ENCODE results near the gene STX1B. TPM values are rescaled to one million over a fixed set of nuclear protein-coding genes. Genes with fewer than 3 reads are reported as not detected.

STX1B gene
- polyA plus RNA-seq, 1 experiment, result 4.2 TPM

DNA sequence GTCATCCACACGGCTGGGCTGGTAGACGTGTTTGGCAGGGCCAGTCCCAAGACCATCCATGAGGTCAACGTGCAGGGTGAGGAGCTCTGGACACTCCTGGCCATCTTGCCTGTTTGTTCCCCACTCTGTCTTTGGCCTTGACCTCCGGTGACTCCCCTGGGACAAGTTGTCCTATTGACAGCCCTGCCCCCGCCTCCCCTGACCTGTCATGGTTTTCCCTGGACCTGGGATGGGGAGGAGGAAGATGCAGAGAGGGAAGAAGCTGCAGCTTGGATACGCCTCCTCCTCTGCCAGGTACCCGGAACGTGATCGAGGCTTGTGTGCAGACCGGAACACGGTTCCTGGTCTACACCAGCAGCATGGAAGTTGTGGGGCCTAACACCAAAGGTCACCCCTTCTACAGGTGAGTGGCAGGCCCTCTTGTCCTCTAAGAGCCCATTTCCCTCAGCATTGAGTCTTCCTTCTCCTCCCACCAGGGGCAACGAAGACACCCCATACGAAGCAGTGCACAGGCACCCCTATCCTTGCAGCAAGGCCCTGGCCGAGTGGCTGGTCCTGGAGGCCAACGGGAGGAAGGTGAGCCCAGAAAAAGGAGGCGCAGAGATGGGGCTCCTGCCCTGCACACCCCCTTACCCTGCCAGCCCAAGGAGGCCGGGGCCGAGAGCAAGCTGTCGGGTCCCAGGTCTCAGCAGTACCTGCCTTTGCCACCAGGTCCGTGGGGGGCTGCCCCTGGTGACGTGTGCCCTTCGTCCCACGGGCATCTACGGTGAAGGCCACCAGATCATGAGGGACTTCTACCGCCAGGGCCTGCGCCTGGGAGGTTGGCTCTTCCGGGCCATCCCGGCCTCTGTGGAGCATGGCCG lies 24.1 kb downstream of the STX1B start:
- Histone ChIP-seq H3K27ac (ENCODE audit: low read depth, low read length) (no peak overlapping the region), H3K27me3 (ENCODE audit: control insufficient read depth, insufficient read depth, low read length) (no peaks in the 10 kb centered on the region), H3K4me3 (ENCODE audit: low read depth, low read length) (no peak overlapping the region), H3K9me3 (ENCODE audit: control insufficient read depth, insufficient read depth, low read length) (no peaks in the 10 kb centered on the region; the same call in 1 of the 2 replicates)
- POLR2A ChIA-PET, result interaction anchor here (0.6 to 2.0 kb wide), 5 partner anchors 88 to 459 kb away, joined by 4 to 11 read pairs (median 6); partner anchors contain the start of genes FUS, KAT8, ZNF646 and ZNF668
- CTCF ChIA-PET, result interaction anchor here (0.5 to 3.4 kb wide), 6 partner anchors 7 to 886 kb away, joined by 4 to 32 read pairs (median 8); no protein-coding TSS in a partner anchor
- TF ChIP-seq, protein P1, sequence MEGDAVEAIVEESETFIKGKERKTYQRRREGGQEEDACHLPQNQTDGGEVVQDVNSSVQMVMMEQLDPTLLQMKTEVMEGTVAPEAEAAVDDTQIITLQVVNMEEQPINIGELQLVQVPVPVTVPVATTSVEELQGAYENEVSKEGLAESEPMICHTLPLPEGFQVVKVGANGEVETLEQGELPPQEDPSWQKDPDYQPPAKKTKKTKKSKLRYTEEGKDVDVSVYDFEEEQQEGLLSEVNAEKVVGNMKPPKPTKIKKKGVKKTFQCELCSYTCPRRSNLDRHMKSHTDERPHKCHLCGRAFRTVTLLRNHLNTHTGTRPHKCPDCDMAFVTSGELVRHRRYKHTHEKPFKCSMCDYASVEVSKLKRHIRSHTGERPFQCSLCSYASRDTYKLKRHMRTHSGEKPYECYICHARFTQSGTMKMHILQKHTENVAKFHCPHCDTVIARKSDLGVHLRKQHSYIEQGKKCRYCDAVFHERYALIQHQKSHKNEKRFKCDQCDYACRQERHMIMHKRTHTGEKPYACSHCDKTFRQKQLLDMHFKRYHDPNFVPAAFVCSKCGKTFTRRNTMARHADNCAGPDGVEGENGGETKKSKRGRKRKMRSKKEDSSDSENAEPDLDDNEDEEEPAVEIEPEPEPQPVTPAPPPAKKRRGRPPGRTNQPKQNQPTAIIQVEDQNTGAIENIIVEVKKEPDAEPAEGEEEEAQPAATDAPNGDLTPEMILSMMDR (IDR thresholded peaks at IDR 0.05; ENCODE audit: low read depth, low read length), result no peak
- no peak for DNase-seq (ENCODE audit: low read depth, low spot score)

DNA sequence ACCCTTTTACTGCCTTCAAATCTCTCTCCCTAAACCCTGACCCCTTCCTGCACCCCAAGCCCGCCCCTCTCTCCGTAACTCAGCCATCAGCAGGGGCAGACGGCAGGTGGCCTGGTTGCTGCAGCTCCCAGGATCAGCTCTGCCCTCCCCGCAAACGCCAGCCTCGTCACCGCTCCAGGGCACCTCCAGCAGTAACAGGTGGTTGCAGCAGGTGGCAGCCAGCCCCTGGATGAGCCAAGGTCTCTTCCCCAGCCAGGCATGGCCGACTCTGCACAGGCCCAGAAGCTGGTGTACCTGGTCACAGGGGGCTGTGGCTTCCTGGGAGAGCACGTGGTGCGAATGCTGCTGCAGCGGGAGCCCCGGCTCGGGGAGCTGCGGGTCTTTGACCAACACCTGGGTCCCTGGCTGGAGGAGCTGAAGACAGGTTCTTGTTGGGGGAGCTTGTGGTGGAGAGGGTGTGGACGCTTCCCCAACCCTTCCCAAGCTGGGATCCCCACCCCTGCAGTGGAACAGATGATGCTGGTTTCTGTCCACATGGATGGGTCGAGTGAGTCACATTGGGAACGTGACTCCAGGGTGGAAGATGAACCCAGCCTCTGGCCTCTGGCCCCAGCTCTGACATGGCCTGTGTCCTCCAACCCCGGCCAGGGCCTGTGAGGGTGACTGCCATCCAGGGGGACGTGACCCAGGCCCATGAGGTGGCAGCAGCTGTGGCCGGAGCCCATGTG lies 24.9 kb downstream of the STX1B start:
- no peak for DNase-seq (ENCODE audit: low read depth, low spot score)
- POLR2A ChIA-PET, result interaction anchor here (0.6 to 2.0 kb wide), 6 partner anchors 88 to 460 kb away, joined by 3 to 11 read pairs (median 6); partner anchors contain the start of genes FUS, KAT8, ZNF646 and ZNF668
- Histone ChIP-seq H3K27ac (ENCODE audit: low read depth, low read length) (no peak overlapping the region), H3K9me3 (ENCODE audit: control insufficient read depth, insufficient read depth, low read length) (no peaks in the 10 kb centered on the region; the same call in 1 of the 2 replicates), H3K27me3 (ENCODE audit: control insufficient read depth, insufficient read depth, low read length) (no peaks in the 10 kb centered on the region), H3K4me3 (ENCODE audit: low read depth, low read length) (peak overlapping the region; percentile 53)
- TF ChIP-seq, protein P1 (IDR thresholded peaks at IDR 0.05; ENCODE audit: low read depth, low read length), result no peak
- CTCF ChIA-PET, result interaction anchor here (0.5 to 4.4 kb wide), 14 partner anchors 8 to 887 kb away, joined by 3 to 32 read pairs (median 4); partner anchors contain the start of gene ZNF843

DNA sequence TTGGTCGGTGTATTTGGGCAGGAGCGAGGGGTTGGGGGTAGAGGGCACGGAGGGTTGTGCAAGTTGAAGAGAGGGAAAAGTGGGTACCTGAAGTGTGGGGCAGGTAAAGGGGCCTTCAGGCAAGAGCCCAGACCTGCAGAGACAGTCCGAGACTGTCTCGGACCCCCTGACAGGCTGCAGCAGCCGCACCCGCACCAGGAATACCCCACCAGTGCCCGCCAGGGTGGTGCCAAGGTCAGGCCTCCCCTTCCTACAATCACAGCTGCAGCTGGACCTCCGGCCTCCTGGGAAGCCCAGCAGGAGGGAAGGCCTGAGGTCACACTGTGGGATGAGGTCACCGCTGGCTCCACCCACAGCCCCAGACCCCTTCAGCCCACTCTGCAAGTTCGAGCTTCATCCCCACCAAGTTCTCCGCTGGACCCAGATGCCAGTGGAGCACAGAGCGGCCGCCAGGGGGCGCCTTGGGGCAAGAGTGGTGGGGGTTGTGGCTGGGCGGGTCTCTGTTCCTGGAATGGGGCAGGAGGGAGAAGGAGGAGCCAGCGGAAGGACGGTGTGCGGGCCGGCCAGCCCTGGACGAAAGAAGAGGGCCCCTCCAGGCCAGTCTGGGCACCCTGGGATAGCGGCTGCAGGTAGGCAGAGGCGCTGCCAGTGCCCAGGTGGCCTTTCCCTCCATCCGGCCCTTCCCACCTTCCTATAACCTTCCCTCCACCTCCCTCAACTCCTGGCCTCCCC lies 25.6 kb downstream of the STX1B start, which contains the start of gene HSD3B7:
Gene HSD3B7 (plus strand): TSS at position 539 of the 732 bp plus-strand sequence. CDS start 452 bp downstream, outside the sequence.
- CTCF ChIA-PET, result interaction anchor here (0.6 to 4.4 kb wide), 28 partner anchors 9 to 892 kb away, joined by 3 to 32 read pairs (median 4); partner anchors contain the start of genes ZNF267 and ZNF843
- no peaks in the 10 kb centered on the region; the same call in 1 of the 2 replicates for H3K9me3 ChIP-seq (ENCODE audit: control insufficient read depth, insufficient read depth, low read length)
- H3K4me3 ChIP-seq (ENCODE audit: low read depth, low read length), result peak within 1 kb of the TSS; percentile 53
- POLR2A ChIA-PET, result interaction anchor here (0.6 to 2.0 kb wide), 5 partner anchors 9 to 195 kb away, joined by 3 to 11 read pairs (median 5); partner anchors contain the start of genes FUS, KAT8, ZNF646 and ZNF668
- H3K27ac ChIP-seq (ENCODE audit: low read depth, low read length), result peak within 1 kb of the TSS; percentile 11
- TF ChIP-seq, protein P1 (IDR thresholded peaks at IDR 0.05; ENCODE audit: low read depth, low read length), result peak; percentile 90
- peak; percentile 44 for DNase-seq (ENCODE audit: low read depth, low spot score)
- H3K27me3 ChIP-seq (ENCODE audit: control insufficient read depth, insufficient read depth, low read length), result no peaks in the 10 kb centered on the region

DNA sequence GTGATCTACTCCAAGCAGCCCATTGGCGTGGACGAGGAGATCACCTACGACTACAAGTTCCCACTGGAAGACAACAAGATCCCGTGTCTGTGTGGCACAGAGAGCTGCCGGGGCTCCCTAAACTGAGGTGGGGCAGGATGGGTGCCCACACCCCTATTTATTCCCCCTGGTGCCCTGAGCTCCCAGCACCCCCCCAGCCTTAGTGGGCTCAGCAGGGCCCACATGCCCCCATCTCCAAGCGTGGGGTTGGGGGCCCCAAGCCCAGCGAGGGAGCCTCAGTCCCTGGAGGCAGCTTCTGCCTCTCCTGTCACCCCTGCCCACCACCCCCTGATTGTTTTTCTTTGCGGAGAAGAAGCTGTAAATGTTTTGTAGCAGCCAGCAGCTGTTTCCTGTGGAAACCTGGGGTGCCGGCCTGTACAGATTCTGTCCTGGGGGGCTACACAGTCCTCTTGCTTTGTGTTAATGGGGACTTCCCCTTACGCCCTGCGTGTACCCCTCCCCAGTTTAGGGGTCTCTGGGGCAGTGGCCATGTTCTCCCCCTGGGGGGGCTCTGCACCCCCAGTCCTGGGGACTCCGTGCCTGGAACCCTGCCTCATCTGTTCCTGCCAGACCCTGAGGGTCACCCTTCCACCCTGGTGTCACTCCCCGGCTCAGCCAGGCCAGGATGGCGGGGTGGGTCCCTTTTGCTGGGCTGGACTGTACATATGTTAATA lies 26.4 kb downstream of the STX1B start:
- Histone ChIP-seq H3K4me3 (ENCODE audit: low read depth, low read length) (no peak overlapping the region), H3K9me3 (ENCODE audit: control insufficient read depth, insufficient read depth, low read length) (no peaks in the 10 kb centered on the region; the same call in 1 of the 2 replicates), H3K27me3 (ENCODE audit: control insufficient read depth, insufficient read depth, low read length) (no peaks in the 10 kb centered on the region), H3K27ac (ENCODE audit: low read depth, low read length) (peak overlapping the region; percentile 11)
- TF ChIP-seq, protein P1 (IDR thresholded peaks at IDR 0.05; ENCODE audit: low read depth, low read length), result no peak
- ChIA-PET CTCF (interaction anchor here (0.6 to 4.4 kb wide), 28 partner anchors 8 to 893 kb away, joined by 3 to 32 read pairs (median 4); partner anchors contain the start of genes ZNF267 and ZNF843), POLR2A (interaction anchor here (0.6 to 2.0 kb wide), 4 partner anchors 10 to 196 kb away, joined by 3 to 11 read pairs (median 8); partner anchors contain the start of genes FUS, KAT8, ZNF646 and ZNF668)
- DNase-seq (ENCODE audit: low read depth, low spot score), result no peak
